ENCODE measurements around the gene NUDT5.

GRCh38 chr10:12228851-12229250, 33.2 kb upstream of the NUDT5 start:
- no peak for TF ChIP-seq EP300 (IDR thresholded peaks at IDR 0.05)
- no peak for TF ChIP-seq CTCF (IDR thresholded peaks at IDR 0.05)
- TF ChIP-seq POLR2AphosphoS5 (IDR thresholded peaks at IDR 0.05): no peak
